Inflammatory macrophage (primary cell): ENCODE data around the gene FBXL16.

Experiments used
- DNase-seq, 2 donors: peaks; one replicate each; pipeline ENCODE4 v3.0.0-alpha.2; 2020 to 2022

Gene FBXL16

DNA sequence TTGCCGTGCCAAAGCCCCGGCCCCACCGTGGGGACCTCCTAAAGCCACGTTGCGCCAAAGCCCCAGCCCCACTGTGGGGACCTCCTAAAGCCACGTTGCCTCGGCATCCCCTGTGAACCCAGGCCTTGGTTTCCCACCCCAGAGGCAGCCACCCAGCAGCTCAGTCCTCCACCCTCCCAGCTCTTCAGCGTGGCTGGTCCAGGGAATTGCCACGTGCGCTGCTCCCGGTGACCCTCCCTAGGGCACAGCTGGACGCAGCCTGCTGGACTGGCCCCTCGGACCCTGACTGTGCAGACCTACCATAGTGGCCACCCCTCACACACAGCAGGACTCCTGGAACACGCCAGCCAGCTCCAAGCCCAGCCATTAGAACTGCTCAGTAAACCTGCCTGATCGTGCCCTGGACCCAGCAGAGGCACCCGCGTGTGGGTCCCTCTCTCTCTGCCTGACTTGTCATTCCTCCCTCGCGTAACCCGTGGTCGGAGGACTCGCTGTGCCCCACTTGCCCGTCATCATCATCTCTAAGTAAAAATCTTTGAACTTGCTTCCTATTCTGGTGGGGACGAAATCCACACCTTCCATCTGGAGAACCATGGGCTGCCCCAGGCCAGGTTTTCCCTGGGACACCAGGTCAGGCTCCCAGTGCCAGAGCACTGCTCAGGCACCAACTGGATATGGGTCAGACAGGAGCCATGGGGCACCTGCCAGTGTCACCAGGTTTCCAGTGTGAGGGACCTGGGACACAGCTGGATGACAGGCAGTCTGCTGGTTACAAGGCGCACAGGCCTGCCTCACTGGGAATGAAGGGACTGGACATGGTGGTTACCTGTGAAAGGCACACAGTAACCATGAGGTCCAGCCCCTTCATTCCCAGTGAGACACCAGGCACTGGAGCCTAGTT lies 29.6 kb upstream of the FBXL16 start:
- DNase-seq: no peak

DNA sequence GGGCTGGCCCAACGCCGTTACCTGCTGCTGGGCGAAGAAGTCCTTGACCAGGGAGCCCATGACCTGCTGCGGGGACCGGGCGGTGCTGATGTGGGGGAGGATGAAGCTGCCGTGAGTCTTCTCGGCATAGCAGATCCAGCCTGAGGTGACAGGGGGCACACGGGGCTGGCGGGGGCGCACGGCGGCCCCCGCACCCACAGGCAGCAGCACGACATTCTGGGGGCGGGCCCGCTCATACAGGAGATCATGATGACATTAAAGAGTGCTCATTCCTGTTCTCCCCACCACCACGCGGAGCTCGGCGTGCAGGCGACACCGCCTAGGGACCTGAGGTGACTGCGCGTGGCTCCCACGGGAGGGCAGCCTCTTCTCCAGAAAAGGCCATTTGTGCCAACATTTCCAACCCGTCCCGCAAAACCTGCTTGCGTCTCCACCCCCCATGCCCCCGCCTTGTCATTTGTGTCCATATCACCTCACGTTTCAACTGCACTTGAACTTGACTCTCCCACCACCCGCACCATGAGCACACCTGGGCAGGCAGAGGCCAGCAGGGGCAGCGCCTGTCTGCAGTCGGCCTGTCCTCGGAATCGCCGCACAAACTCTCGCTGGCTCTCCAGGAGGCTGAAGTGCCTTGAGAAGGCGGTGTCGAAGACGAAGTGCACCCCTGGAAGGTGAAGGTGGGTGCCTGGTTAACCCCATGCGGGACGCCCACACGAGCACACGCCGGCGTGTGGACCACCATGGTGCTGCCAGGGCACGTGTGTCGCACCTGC lies 28.8 kb upstream of the FBXL16 start:
- no peak for DNase-seq

DNA sequence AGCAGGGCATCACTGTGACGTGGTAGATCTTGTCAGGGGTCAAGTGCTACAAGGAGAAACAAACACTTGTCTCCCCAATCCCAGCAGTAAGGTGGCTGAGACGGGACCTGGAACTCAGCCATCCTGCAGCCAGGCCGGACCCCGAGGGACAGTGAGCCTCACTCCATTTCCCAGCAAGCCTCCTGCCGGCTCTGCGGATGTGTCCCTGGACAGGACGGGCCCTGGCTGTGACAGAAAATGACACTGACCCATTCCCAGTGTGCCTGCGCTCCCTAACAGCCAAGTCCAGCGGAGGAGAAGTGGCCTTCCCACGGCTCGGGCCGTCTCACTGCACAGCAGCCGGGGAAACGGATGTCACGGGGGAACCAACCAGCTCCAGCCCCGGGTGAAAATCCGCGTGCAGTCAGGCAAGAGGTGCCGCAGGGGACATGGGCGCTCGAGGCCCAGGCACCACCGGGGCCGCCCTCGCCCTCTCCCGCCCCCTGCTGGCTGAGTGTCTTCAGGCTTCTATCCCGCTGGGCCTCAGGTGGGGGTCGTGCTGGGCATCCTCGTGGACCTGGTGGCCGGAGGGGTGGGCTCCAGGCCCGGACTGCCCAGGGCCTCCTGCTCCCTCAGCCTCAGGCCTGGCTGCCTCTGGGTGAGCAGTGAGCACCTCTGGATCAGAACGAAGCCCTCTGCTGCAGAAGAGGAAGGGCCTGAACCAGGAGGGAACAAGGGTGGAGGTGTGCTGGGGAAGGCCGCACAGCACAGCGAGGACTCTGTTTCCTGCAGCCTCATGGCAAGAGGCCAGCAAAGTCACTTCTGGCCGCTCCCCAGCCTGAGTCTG lies 28.0 kb upstream of the FBXL16 start:
- no peak for DNase-seq

DNA sequence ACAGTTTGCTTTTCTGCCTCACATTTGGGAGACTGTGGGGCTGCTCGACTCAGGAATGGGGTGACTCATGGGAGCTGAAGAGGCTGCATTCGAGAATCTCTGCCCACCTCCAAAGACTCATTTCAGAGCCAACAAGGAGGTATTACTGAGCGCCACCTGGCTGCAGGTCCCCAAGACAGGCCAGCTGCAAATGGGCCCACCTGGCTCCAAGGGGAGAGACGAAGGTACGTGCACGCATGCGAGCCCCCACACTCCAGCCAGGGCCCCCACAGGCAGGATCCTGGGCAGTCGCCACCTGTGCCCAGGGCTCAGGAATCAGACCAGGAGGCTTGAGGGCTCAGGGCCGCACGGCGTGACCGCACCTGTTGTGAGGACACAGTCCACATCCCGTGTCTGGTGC lies 27.3 kb upstream of the FBXL16 start:
- DNase-seq: no peak

DNA sequence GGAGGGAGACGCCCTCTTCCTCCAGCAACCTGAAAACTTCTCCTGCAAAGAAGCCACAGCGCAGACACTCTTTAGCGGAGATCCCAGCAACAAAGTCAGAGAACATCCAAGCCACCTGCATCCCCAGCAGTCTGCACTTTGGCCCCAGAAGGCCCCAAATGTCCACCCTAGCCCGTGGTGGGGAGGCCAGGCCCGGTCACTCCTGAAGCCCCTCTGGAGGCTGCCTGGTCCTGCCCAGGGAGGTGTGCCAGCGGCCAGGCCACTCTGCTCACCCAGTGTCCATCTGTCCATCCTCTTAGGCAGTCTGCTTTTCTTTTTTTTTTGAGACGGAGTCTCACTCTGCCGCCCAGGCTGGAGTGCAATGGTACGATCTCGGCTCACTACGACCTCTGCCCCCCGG lies 26.7 kb upstream of the FBXL16 start:
- DNase-seq: no peak

DNA sequence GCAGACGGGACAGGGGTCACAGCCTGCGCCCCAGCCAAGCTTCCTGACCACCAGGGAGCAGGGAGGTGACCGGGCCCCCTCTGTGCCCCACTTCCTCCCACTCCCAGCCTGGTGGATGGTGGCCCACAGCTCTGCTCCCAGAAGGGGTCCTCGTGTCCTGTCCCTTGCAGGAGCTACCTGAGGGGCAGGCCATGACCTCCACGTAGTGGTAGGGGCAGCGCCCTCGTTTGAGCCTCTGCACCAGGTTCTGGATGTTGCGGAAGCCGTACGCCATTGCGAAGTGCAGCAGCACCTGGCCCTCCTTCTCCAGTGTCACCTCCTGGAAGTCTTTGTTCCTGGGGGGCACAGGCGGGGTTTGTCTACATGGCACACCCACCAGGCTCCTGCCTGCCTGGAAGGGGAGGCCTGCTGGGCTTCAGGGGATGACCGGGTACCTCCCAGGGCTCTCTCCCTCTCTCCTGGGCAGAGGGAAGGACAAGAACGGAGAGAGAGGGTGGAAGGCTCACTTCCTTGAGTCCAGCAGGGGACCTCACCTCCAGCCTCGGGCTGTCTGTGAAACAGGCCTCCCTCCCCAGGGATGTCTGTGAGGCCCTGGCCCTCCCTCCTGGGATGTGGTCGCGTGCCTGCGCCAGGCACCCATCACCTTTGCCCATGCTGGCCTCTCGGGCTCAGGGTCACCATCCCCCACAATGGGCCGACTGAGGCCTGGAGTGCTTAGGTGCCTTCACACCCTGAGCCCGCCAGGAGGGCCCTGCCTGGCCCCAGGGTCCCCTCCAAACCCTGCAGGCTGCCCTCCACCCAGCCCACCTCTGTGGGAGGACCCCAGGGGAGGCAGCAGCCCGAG lies 25.3 kb upstream of the FBXL16 start:
- DNase-seq: no peak

DNA sequence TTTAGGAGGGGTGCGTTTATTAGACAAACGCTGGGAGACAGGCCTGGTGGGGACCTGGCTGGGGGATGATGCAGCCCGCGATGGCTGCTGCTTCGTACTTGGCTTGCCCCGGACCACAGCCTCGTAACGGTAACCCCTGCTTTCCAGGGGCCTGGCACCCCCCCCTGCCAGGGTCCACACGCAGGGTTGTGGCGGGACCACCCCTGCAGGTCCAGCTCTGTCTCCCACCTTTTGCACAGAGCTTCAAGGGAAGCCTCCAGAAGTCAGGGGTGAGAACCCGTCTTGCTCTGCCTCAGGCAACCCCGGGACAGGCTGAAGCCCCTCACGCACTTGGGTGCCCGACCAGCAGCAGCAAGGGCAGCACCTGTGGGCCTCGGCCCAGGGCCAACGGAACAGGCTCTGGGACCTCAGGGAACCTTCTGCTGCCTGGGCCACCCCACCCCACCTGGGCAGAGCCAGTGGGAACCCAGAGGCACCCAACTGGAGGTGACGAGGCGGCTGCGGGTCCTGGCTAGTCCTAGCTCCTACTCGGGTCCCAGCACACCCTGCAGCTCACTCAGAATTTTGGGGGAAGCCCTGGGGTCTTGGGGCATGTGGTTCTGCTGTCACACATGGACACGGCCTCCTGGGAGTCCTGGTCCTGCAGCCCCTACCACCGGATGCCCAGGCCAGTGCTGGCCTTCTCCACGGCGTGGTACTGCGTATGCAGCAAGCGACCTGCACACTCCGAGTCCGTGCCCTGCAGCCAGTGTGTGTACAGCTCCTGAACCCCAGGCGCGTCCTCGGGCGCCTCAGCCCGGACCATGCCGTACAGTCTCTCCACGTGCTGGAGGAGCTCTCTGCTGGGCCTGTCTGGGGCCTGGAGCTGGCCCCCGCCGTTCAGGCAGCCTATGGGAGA lies 24.4 kb upstream of the FBXL16 start:
- no peak for DNase-seq

DNA sequence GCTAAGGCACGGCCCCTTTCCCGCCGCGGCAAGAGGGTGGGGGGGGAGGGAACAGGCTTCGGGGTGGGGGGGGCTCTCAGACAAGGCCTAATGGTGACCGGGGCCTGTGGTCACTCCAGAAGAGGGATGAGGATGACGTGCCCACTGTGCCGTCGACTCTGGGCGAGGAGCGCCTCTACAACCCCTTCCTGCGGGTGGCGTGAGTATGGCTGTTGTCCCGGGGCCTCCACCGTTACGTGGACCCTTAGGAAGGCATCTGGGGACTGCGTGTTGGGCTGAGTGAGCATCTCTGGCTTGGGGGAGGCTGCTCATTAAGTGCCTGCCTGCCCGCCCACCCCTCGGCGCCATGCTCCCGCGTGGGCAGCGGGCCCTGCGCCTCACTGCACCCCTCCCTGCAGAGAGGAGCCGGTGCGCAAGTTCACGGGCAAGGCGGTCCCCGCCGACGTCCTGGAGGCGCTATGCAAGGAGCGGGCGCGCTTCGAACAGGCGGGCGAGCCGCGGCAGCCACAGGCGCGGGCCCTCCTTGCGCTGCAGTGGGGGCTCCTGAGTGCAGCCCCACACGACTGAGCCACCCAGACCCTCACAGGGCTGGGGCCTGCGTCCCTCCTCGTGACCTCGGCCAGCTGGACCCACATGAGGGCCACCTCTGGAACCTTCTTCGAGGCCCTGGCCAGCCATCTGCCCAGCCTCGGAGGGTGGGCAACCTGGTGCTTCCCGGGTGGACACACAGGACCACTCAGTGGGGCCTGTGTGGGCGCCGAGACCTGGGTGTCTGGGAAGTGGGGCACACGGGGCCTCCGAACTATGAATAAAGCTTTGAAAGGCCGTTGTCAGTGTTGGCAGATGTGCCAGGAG lies 23.5 kb upstream of the FBXL16 start:
- no peak for DNase-seq

DNA sequence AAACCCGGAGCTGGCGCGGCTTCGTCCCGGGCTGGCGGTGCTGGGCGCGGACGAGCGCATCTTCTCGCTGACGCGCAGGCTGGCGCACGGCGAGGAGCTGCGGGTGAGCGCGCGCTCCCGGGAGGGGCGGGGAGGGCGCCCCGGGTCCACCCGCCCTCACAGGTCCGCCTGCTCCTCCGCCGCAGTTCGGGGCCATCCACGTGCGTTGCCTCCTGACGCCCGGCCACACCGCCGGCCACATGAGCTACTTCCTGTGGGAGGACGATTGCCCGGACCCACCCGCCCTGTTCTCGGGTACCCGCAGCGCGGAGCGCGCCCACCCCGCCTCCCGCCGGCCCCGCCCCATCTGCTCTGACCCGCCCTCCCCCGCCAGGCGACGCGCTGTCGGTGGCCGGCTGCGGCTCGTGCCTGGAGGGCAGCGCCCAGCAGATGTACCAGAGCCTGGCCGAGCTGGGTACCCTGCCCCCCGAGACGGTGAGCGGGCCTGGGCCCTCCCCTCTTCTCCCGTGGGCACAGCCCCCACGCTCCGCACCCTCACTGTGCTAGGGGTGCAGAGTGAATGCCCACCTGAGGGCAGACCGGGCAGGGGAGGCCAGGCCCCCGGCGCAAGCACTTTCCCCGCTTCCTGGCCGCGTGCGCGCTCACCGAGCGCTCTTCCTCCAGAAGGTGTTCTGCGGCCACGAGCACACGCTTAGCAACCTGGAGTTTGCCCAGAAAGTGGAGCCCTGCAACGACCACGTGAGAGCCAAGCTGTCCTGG lies 22.7 kb upstream of the FBXL16 start:
- DNase-seq: peak; percentile 66 to 90

DNA sequence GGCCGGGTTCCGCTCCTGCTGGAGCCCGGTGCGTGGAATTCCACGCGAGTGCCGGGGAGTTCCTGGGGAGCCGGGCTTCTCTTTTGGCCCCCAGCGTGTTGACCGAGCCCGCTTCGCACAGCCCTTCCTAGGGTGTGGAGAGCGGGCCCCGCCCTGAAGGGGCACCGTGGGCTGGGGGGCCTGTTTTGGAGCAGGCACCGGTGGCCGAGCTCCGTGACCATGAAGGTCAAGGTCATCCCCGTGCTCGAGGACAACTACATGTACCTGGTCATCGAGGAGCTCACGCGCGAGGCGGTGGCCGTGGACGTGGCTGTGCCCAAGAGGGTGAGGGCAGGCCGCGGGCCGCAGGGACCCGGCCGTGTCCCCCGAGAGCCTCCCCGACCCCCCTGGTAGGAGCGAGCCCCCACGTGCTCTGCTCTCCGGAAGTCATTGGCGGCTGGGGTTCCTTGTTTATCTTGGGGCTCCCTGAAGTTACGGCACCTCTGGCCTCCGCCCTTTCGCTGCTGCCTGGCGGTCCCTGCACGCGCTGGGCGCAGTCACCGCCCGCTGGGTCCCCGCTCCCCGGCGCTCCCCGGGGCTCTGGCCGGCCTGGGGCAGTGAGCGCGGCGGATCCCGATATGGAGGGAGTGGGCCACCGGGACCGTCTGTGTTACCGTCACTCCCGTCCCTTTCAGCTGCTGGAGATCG lies 21.8 kb upstream of the FBXL16 start:
- DNase-seq: peak; percentile 37 to 69

DNA sequence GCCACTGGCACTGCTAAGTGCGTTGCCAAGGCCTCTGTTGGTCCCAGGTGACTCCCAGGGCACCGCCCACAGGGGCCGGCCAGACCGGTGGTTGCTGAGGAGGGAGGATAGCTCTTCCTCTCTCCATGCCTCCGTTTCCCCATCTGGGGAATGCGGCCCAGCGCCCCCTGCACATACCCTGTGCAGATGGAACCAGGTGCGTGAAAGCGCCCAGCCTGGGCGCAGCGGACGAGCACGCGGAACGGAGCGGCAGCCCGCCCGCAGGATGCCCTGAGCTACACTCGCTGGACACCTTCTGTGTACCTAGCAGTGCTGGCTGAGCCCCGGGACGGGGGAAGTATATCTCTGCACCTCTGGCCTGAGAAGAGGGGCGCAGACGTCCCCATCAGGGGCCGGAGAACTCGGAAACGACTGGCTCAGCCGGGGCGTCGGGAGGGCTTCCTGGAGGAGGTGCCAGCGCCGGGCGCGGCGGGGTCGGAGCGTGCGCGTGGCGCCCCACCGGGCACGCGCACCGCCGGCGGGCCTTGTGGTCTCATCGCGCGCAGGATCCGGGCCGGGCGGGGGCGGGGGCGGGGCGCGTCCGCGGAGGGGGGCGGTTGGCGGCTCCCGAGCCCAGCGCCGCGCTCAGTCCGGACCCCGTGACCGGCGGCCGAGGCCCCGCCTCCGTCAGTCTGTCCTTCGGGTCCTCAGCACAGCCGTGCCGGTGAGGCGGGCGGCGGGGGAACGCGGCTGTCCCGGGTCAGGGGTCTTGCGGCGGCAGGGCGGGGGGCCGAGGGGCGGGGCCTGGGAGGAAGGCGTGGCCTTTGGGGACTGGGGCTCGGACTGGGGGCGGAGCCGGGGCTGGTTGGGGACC lies 21.1 kb upstream of the FBXL16 start, which contains the start of the genes CCDC78 and HAGHL:
TSS of gene CCDC78 (minus strand) at position 6 of the 853 bp plus-strand sequence. CDS start 76 bp downstream, outside the sequence.
TSS of gene HAGHL (plus strand) at position 669 of the 853 bp plus-strand sequence. CDS start 404 bp downstream, outside the sequence.
- peak; percentile 45 to 73 for DNase-seq

DNA sequence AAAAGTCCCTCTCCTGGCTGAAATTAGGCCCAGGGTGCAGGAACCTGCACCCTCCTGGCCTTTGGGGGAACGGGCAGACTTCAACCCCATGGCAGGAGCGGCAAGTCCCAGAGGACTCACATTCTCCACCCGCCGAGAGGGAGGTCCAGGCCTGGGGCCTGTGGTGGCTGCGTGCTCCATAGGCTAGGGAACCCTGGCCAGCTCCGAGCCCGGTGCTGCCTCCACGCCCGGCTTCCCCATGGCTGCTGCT lies 20.5 kb upstream of the FBXL16 start:
- DNase-seq: no peak

DNA sequence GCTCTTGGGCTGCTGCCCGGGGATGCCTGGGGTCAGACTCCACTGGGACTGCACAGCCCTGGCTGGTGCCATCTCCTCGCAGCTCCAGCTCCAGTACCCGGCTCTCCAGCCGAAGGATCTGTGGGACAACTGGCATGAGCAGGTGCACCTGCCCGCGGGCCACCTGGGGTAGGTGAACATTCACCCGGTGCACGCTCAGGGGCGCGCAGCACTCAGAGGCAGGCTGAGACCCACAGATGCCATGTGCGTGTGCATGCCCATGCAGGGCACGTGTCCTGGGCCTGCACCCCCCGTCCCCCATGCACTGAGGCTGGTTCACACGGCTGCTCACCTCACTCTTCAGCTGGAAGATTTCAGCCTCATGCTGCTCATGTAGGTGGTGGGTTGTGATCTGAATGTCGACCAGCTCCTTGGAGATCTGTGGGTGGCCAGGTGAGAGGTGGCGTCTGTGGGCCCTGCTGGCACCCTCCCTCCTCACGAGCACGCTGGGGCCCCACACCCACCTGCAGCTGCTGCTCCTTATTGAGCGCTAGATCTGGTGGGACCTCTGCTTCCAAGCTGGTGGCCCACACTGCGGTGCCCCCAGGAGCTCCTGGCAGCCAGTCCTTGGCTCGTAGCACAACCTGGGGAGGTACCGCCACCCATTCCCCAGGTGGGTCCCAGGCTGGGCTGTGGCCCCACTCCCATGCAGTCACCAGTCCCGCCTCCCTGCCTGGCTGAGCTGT lies 20.0 kb upstream of the FBXL16 start:
- no peak for DNase-seq

DNA sequence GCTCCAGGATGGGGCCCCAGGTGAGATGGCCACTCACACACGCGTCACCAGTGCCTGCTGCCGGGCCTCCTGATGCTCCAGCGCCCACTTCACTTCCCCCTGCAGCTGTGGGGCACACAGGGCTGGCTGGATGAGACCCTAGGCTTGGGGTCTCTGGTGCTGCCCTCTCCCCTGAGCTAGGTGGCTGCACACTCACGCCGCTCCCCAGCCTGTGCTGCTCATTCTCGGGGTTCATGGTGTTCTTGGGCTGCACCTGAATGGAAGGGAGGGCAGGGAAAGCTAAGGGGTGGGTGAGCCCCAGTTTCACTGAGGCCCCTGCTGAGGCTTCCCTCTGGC lies 19.4 kb upstream of the FBXL16 start:
- DNase-seq: no peak

DNA sequence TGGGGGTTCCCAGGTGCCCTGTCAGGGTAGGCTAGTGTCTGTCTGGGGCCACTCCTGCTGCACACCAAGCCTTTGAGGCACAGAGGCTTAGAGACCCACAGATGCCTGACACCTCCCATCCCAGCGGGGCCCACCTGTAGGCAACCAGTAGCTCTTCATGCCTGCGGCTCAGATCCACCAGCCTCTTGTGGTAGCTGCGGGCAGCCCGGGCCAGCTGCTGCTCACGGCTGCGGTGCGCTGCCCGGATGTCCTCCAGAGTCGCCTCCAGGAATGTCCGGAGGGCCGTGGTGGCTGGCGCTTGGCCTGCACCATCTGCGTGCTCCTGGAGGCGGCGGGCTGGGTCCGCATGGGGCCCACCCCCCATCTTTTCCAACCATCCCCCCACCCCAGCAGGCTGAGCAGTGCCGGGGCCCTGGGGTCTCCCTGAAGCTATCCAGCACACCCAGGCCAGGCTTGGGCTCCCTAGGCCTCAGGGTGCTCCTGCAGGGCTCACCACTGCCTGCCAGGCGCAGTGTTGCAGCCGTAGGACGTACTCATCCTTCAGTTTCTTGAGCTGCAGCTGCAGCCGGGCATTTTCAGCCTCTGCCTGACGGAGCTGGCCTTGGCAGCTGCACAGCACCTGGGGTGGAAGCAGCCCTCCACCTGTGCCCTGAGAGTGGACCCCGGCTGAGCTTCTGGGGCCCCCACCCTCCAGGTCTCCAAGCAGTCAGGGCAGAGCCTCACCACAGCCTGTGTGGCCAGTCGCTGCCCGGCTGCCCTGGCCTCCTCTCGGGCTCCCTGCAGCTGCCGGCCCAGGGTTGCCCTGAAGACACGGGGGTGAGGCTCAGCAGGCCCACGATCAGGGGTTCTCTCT lies 18.8 kb upstream of the FBXL16 start:
- no peak for DNase-seq

DNA sequence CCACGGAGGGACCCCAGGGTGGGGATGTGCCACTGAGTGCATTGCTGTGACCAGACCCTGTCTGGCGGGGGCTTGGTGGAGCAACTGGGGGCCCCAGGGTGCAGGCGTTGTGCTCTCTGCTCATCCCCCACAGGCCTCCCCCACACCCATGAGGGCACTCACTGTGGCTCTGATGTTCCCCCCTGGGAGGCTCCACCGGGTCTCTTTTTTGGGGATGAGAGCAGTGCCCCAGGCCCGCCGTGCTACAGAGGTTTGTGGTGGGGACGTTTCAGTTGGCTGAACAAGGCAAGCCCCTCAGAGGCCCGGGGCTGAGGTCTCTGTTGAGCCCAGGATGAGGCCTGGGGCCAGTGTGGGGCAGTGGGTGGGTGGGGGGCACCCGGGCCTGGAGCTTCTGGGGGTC lies 18.1 kb upstream of the FBXL16 start:
- no peak for DNase-seq
